22Rv1 (cell line): Measurements from ENCODE around the gene APEH.

Source experiments
- ZFX ChIP-seq: fragments of 450-650 bp; IDR thresholded peaks from 2 replicates; pipeline ENCODE4 v1.6.1; 2017; ENCODE audit warnings: antibody characterized with exemption, borderline replicate concordance
- TF ChIP-seq, protein P1 (sequence below): fragments of 450-650 bp; IDR thresholded peaks from 2 replicates; pipeline ENCODE4 v1.5.1; 2017; ENCODE audit warnings: mild to moderate bottlenecking

DNA sequence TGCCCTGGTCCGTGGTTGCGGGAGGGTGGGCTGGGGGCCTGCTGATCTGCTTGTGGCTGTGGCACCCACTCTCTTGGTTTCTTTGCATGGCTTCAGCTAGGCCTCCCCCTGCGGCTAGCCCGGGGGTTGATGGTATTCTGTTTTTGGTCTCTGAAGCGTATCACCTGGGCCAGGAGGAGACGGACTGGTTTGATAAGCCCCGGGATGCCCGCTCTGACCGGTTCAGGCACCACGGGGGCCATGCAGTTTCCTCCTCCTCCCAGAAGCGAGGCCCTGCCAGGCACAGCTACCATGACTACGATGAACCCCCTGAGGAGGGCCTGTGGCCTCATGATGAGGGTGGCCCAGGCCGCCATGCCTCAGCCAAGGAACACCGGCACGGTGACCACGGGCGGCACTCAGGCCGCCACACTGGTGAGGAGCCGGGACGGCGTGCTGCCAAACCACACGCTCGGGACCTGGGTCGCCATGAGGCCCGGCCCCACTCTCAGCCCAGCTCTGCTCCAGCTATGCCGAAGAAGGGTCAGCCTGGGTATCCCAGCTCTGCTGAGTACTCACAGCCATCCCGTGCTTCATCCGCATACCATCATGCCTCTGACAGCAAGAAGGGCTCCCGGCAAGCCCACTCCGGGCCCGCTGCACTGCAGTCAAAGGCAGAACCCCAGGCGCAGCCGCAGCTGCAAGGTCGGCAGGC lies 11.3 kb upstream of the APEH start:
- TF ChIP-seq, protein P1, sequence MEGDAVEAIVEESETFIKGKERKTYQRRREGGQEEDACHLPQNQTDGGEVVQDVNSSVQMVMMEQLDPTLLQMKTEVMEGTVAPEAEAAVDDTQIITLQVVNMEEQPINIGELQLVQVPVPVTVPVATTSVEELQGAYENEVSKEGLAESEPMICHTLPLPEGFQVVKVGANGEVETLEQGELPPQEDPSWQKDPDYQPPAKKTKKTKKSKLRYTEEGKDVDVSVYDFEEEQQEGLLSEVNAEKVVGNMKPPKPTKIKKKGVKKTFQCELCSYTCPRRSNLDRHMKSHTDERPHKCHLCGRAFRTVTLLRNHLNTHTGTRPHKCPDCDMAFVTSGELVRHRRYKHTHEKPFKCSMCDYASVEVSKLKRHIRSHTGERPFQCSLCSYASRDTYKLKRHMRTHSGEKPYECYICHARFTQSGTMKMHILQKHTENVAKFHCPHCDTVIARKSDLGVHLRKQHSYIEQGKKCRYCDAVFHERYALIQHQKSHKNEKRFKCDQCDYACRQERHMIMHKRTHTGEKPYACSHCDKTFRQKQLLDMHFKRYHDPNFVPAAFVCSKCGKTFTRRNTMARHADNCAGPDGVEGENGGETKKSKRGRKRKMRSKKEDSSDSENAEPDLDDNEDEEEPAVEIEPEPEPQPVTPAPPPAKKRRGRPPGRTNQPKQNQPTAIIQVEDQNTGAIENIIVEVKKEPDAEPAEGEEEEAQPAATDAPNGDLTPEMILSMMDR, result no peak
- TF ChIP-seq ZFX, result no peak
